NCI-H128 (cell line): ENCODE data around the gene RPS6KB1.
A peak's percentile ranks its signal among the peaks of the same experiment; 100 is the strongest.
"Not testable (repeated sequence)": the region's sequence is repeated elsewhere in the genome, so short reads cannot be mapped to it uniquely, and the experiment has no call there.

Experiments
- DNase-seq: peaks from one replicate; lab custom pipeline; 2025; ENCODE audit not compliant: unreplicated experiment; lab: John Stamatoyannopoulos, UW

Gene RPS6KB1

DNA sequence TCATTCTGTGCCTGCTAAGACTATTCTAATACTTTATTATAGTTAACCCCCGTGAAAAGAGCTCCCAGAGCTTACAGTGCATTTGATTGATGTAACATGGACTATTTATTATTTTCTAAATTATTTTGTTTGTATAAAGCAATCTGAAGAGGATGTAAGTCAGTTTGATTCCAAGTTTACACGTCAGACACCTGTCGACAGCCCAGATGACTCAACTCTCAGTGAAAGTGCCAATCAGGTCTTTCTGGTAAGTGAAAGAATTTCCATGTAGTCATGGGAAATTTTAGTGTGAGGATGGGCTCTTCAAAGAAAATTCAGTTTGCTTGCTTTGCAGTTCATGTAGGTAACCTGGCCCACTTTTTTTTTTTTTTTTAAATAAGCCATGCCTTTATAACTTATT, 47.8 kb downstream of the RPS6KB1 start:
- DNase-seq, result not testable (repeated sequence)

DNA sequence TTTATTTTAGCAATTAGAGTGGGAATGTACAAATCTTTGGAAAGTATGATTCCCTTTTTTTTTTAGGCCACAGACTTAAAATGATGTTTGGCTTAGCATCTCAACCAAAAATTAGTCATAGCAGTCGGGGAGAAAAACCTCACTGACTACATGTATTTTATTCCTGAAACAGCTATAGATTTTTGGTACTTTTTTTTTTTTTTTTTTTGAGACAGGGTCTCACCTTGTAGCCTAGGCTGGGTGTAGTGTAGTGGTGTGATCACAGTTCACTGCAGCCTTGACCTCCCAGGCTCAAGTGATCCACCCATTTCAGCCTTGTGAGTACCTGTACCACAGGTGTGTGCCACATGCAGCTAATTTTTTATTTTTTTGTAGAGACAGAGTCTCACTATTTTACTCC, 48.2 kb downstream of the RPS6KB1 start:
- no peak for DNase-seq

GRCh38 chr17:59946433-59946832, 53.5 kb downstream of the RPS6KB1 start:
- DNase-seq, result not testable (repeated sequence)

DNA sequence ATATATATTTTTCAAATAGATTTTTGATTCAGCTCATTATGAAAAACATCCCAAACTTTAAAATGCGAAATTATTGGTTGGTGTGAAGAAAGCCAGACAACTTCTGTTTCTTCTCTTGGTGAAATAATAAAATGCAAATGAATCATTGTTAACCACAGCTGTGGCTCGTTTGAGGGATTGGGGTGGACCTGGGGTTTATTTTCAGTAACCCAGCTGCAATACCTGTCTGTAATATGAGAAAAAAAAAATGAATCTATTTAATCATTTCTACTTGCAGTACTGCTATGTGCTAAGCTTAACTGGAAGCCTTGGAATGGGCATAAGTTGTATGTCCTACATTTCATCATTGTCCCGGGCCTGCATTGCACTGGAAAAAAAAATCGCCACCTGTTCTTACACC, 54.4 kb downstream of the RPS6KB1 start:
- not testable (repeated sequence) for DNase-seq

DNA sequence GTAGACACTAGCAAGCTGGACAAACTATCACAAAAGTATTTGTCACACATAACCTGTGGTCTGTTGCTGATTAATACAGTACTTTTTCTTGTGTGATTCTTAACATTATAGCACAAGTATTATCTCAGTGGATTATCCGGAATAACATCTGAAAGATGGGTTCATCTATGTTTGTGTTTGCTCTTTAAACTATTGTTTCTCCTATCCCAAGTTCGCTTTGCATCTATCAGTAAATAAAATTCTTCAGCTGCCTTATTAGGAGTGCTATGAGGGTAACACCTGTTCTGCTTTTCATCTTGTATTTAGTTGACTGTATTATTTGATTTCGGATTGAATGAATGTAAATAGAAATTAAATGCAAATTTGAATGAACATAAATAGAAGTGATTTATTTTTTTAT, 57.1 kb downstream of the RPS6KB1 start:
- no peak for DNase-seq

DNA sequence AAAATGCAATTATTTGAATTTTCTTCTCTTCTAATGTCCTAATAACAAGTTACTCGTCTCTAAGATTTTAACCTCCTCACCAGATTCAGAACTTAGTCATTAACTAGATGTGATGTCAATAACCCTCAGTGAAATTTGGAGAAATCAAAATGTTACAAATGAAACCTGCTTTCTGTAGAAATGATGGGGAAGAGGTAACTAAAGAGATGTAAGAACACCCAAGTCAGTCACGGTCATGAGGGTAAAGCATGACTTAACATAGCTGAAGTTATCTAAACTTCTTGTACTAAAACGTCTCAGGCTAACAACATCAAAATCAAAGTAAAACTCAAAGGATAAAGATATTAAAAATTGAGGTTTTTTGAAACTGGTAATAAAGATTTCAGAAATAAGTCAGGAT, 61.9 kb downstream of the RPS6KB1 start:
- DNase-seq, result no peak

DNA sequence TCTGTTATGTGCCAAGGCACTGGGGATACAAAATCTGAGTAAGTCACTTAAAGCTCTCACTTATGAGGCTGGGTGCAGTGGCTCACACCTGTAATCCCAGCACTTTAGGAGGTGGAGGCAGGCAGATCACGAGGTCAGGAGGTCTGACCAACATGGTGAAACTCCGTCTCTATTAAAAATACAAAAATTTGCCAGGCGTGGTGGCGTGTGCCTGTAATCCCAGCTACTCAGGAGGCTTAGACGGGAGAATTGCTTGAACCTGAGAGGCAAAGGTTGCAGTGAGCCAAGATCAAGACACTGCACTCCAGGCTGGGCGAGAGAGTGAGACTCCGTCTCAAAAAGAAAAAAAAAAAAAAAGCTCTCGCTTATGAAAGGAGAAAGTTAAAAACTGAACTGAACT, 66.7 kb downstream of the RPS6KB1 start:
- not testable (repeated sequence) for DNase-seq

- no peak for DNase-seq
These were observed 69.9 kb downstream of the RPS6KB1 start for GRCh38 chr17:59962739-59963318.

DNA sequence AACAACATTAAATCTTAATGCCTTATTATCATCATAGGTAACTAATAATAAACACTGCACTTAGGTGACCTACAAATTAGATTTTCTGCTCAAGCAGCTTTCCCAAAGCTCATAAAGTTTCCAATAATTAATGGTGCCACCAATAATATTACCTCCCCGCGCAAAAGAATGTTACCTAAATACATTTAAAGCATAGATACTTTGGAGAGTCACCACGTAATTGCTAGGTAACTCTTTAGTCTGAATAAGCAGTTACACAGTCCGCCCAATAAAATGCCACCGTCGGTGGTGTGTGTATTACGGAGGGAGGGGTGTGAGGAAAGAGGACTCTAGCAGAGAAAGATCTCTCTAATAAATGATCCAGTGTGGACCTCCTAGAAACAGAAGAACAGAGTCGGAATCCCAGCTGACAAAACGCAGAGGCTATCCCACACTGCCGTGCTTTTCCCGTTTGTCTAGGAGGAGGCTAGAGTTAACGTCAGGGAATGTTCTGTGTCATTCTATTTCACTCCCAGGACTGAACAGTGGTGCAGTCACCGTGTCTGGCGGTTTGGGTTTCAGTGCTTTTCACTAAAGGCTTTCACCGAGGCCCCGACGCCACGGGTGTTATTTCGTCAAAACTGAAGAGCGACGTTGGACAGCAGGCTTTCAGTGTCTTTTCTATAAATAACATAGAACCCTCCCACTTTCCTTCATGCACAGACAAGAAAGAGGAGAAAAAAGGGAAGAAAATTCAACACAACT, 71.0 kb downstream of the RPS6KB1 start:
- peak; percentile 3 for DNase-seq

GRCh38 chr17:59964482-59965328, 71.8 kb downstream of the RPS6KB1 start, which contains the start of gene RNFT1:
RNFT1 (minus strand) TSS chr17:59964740; CDS start chr17:59964663, 77 bp downstream.
- peak; percentile 65 for DNase-seq

- DNase-seq, result not testable (repeated sequence)
These were observed 78.8 kb downstream of the RPS6KB1 start for GRCh38 chr17:59971771-59972170.

GRCh38 chr17:59972778-59973177, 79.9 kb downstream of the RPS6KB1 start:
- DNase-seq, result no peak

DNA sequence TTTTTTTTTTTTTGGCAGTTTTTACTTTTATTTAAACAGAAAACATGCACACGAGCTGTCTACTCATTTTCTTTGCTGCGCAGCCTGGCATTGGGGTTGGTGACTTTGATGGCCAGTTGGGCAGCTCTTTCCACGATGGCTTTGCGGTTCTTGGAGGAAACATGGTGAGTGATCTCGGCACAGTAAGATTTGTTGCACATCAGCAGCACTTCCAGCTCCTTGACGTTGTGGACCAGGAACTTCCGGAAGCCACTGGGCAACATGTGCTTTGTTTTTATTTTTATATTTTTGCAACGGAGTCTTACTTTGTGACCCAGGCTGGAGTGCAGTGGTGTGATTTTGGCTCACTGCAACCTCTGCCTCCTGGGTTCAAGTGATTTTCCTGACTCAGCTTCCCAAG, 80.6 kb downstream of the RPS6KB1 start:
- not testable (repeated sequence) for DNase-seq

DNA sequence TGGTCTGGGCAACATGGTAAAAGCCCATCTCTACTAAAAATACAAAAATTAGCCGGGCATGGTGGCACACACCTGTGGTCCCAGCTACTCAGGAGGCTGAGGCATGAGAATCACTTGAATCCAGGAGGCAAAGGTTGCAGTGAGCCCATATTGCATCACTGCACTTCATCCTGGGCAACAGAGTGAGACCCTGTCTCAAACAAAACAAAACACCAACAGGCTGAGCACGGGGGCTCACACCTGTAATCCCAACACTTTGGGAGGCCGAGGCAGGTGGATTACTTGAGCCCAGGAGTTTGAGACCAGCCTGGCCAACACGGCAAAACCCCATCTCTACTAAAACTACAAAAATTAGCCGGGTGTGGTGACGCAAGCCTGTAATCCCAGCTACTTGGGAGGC, 82.2 kb downstream of the RPS6KB1 start:
- DNase-seq, result not testable (repeated sequence)

DNA sequence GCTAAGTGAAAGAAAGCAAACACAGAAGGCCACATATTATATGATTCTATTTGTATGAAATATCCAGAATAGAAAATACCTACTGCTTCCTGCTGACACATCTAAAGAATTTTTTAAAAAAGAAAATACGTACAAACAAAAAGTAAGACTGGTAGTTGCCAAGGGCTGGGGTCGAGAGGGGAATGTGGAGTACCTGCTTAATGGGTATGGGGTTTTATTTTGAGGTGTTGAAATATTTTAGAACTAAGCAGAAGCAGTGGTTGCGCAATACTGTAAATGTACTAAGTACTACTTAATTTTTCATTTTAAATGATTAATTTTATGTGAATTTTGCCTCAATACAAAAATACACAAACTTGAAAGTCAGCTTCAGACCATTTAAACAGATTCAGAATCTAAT, 103.7 kb downstream of the RPS6KB1 start:
- not testable (repeated sequence) for DNase-seq
